ENCODE measurements around the gene CACHD1. TPM values are rescaled to one million over a fixed set of nuclear protein-coding genes. Genes with fewer than 3 reads are reported as not detected.

CACHD1 gene
- total and polyA plus RNA-seq, 9 of the 15 experiments (the other 6 are each of a cell fraction or from before 2014, with no cell fraction given), result 0.07 TPM; not detected in 8

DNA sequence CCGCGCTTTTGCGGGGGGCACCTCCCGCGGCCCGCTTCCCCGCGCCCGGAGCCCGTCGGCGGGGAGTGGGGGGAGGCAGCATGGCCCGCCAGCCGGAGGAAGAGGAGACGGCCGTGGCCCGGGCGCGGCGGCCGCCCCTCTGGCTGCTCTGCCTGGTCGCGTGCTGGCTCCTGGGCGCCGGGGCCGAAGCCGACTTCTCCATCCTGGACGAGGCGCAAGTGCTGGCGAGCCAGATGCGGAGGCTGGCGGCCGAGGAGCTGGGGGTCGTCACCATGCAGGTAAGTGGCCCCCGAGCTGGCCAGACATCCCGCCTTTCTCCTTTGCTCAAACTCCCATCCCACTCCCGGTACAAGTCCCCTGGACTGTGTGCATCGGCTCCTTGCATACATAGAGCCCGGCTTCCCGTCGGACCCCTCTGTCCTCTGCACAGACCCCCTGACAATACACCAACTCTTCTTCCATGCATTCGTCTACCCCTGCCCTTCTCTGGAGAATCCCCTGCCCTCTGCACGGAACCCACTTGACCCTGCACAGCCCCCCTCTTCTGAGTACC lies 812 bp downstream of the CACHD1 start (continued):
- TF ChIP-seq THRB (CRISPR knock-in tag; conservative IDR thresholded peaks at IDR 0.05) (no peak), ZNF511 (CRISPR knock-in tag; IDR thresholded peaks at IDR 0.05) (no peak), CBX5 (IDR thresholded peaks at IDR 0.05; ENCODE audit: borderline replicate concordance, low read depth) (no peak)
- TF ChIP-seq, protein P1, sequence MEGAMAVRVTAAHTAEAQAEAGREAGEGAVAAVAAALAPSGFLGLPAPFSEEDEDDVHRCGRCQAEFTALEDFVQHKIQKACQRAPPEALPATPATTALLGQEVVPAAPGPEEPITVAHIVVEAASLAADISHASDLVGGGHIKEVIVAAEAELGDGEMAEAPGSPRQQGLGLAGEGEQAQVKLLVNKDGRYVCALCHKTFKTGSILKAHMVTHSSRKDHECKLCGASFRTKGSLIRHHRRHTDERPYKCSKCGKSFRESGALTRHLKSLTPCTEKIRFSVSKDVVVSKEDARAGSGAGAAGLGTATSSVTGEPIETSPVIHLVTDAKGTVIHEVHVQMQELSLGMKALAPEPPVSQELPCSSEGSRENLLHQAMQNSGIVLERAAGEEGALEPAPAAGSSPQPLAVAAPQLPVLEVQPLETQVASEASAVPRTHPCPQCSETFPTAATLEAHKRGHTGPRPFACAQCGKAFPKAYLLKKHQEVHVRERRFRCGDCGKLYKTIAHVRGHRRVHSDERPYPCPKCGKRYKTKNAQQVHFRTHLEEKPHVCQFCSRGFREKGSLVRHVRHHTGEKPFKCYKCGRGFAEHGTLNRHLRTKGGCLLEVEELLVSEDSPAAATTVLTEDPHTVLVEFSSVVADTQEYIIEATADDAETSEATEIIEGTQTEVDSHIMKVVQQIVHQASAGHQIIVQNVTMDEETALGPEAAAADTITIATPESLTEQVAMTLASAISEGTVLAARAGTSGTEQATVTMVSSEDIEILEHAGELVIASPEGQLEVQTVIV (CRISPR knock-in tag; IDR thresholded peaks at IDR 0.05; ENCODE audit: borderline replicate concordance), result no peak
- TF ChIP-seq, protein P2, sequence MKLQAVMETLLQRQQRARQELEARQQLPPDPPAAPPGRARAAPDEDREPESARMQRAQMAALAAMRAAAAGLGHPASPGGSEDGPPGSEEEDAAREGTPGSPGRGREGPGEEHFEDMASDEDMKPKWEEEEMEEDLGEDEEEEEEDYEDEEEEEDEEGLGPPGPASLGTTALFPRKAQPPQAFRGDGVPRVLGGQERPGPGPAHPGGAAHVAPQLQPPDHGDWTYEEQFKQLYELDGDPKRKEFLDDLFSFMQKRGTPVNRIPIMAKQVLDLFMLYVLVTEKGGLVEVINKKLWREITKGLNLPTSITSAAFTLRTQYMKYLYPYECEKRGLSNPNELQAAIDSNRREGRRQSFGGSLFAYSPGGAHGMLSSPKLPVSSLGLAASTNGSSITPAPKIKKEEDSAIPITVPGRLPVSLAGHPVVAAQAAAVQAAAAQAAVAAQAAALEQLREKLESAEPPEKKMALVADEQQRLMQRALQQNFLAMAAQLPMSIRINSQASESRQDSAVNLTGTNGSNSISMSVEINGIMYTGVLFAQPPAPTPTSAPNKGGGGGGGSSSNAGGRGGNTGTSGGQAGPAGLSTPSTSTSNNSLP (IDR thresholded peaks at IDR 0.05; ENCODE audit: borderline replicate concordance, low read depth, low read length), result no peak

Data from K562 (cell line).